Gastrocnemius medialis (tissue), 4 donors: ENCODE measurements around the gene SRGAP1.
"Not testable (repeated sequence)": the region's sequence is repeated elsewhere in the genome, so short reads cannot be mapped to it uniquely, and the experiment has no call there.

ENCODE experiments used
- POLR2A ChIP-seq, 2 donors: fragments of 450-650 bp; IDR thresholded peaks; one replicate each; pipeline ENCODE4 v1.6.1; 2017; ENCODE audit warnings: antibody characterized with exemption in 2 of 2, mild to moderate bottlenecking in 2 of 2, moderate library complexity in 2 of 2
- TF ChIP-seq, protein P1 (sequence below), 5 experiments: fragments of 450-650 bp in 3 of 5; fragments of 200-600 bp in 2 of 5; sonication (generic) in 2 of 5; IDR thresholded peaks in 4 of 5; conservative IDR thresholded peaks in 1 of 5; 1 replicate in 4 of 5; 2 replicates in 1 of 5; pipeline ENCODE4 v1.5.1; 2016 to 2019; ENCODE audit warnings: antibody characterized with exemption in 5 of 5, mild to moderate bottlenecking in 3 of 5, moderate library complexity in 3 of 5

DNA sequence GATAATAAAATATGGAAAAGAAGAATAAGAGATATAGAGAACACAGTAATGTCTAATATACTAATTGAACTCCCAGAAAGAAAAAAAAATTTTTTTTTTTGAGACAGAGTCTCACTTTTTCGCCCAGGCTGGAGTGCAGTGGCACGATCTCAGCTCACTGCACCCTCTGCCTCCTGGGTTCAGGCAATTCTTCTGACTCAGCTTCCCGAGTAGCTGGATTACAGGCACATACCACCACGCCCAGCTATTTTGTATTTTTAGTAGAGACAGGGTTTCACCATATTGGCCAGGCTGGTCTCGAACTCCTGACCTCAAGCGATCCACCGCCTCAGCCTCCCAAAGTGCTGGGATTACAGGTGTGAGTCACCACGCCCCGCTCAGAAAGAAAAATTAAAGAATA lies 232.1 kb downstream of the SRGAP1 start:
- TF ChIP-seq, protein P1, sequence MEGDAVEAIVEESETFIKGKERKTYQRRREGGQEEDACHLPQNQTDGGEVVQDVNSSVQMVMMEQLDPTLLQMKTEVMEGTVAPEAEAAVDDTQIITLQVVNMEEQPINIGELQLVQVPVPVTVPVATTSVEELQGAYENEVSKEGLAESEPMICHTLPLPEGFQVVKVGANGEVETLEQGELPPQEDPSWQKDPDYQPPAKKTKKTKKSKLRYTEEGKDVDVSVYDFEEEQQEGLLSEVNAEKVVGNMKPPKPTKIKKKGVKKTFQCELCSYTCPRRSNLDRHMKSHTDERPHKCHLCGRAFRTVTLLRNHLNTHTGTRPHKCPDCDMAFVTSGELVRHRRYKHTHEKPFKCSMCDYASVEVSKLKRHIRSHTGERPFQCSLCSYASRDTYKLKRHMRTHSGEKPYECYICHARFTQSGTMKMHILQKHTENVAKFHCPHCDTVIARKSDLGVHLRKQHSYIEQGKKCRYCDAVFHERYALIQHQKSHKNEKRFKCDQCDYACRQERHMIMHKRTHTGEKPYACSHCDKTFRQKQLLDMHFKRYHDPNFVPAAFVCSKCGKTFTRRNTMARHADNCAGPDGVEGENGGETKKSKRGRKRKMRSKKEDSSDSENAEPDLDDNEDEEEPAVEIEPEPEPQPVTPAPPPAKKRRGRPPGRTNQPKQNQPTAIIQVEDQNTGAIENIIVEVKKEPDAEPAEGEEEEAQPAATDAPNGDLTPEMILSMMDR (IDR thresholded peaks at IDR 0.05 in 4 of 5, conservative IDR thresholded peaks at IDR 0.05 in 1 of 5): not testable (repeated sequence)
- TF ChIP-seq POLR2A (IDR thresholded peaks at IDR 0.05): not testable (repeated sequence)
